ENCODE results near the gene SAP30BP.

The SAP30BP gene

GRCh38 chr17:75737133-75737962 lies 70.2 kb downstream of the SAP30BP start:
- H3K4me1 Mint-ChIP-seq: no peaks in the 10 kb centered on the region
- peaks cover 14% of the 10 kb centered on the region for H3K27me3 Mint-ChIP-seq (ENCODE audit: low read depth)
- H3K36me3 Mint-ChIP-seq (ENCODE audit: low read depth): no peaks in the 10 kb centered on the region
- H3K27ac Mint-ChIP-seq: no peak overlapping the region
- no peaks in the 10 kb centered on the region for H3K9me3 Mint-ChIP-seq
- no peak overlapping the region for H3K4me3 Mint-ChIP-seq
- no peak for TF ChIP-seq CTCF (IDR thresholded peaks at IDR 0.05; ENCODE audit: unreplicated experiment in 3 of 3)

DNA sequence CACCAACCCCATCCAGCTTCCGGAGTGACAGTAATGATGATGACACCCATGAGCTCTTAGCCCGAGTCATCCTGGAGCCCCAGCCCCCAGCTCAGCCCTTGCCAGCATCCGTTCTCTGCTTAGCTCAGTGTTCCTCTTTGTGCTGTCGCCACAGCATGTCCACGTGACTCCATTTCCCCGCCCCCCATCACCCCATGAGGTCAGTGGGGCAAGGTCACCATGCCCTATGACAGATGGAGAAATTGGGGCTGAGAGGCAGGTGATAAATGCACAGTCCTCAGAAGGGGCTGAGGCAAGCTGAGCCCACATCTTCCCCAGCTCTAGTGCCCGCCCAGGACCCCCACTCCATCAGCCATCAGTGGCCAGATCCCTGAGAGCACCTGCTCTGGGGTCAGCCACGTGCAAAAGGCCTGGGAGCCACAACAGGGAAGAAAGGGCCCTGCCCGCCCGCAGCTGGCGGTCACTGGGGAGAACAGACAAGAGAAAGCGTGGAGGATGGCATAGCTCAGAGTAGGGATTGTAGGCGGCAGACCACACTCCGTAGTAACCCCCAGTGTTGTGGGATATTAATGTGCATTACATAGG lies 71.2 kb downstream of the SAP30BP start:
- no peaks in the 10 kb centered on the region for H3K36me3 Mint-ChIP-seq (ENCODE audit: low read depth)

GRCh38 chr17:75739174-75739573 lies 72.0 kb downstream of the SAP30BP start:
- Mint-ChIP-seq H3K27ac (no peak overlapping the region), H3K4me3 (no peak overlapping the region), H3K9me3 (no peaks in the 10 kb centered on the region), H3K36me3 (ENCODE audit: low read depth) (no peaks in the 10 kb centered on the region), H3K27me3 (ENCODE audit: low read depth) (peaks cover 9% of the 10 kb centered on the region), H3K4me1 (no peaks in the 10 kb centered on the region)
- no peak for TF ChIP-seq CTCF (IDR thresholded peaks at IDR 0.05; ENCODE audit: unreplicated experiment in 3 of 3)

More for the DNA sequence above, 71.2 kb downstream of the SAP30BP start:
- H3K4me3 Mint-ChIP-seq: no peak overlapping the region
- TF ChIP-seq CTCF (IDR thresholded peaks at IDR 0.05; ENCODE audit: unreplicated experiment in 3 of 3): no peak
- H3K4me1 Mint-ChIP-seq: no peaks in the 10 kb centered on the region
- peaks cover 9% of the 10 kb centered on the region for H3K27me3 Mint-ChIP-seq (ENCODE audit: low read depth)
- H3K9me3 Mint-ChIP-seq: no peaks in the 10 kb centered on the region
- no peak overlapping the region for H3K27ac Mint-ChIP-seq

GRCh38 chr17:75739801-75740200 lies 72.7 kb downstream of the SAP30BP start:
- TF ChIP-seq CTCF (IDR thresholded peaks at IDR 0.05; ENCODE audit: unreplicated experiment in 3 of 3): no peak
- H3K4me3 Mint-ChIP-seq: no peak overlapping the region
- no peaks in the 10 kb centered on the region for H3K9me3 Mint-ChIP-seq
- no peaks in the 10 kb centered on the region for H3K4me1 Mint-ChIP-seq
- H3K27me3 Mint-ChIP-seq (ENCODE audit: low read depth): peaks cover 3% of the 10 kb centered on the region
- H3K36me3 Mint-ChIP-seq (ENCODE audit: low read depth): no peaks in the 10 kb centered on the region
- H3K27ac Mint-ChIP-seq: no peak overlapping the region

DNA sequence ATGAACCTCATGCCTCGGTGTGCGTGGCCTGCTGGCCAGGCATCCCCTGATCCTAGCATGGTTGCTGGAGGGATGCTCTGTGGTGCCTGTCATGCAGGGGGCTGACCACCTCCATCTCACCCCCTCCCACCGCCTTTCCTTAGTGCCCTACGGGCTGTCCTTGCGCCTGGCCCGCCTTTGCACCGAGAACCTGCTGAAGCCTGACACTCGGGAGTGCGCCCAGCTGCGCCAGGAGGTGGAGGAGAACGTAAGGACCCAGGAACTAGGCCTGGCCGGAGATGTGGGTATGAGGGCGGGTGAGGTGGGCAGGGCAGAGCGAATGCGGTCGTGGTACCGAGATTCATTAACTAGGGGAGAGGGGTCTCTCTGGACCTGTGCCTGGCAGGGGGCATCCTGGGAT lies 73.1 kb downstream of the SAP30BP start:
- Mint-ChIP-seq H3K27ac (no peak overlapping the region), H3K4me3 (no peak overlapping the region)
- no peak for TF ChIP-seq CTCF (IDR thresholded peaks at IDR 0.05; ENCODE audit: unreplicated experiment in 3 of 3)

More for the DNA sequence above, 73.1 kb downstream of the SAP30BP start:
- H3K9me3 Mint-ChIP-seq: no peaks in the 10 kb centered on the region
- no peaks in the 10 kb centered on the region for H3K36me3 Mint-ChIP-seq (ENCODE audit: low read depth)
- H3K4me1 Mint-ChIP-seq: no peaks in the 10 kb centered on the region
- H3K27me3 Mint-ChIP-seq (ENCODE audit: low read depth): peaks cover 3% of the 10 kb centered on the region

Measured in nephron (organoid).